H1 (cell line): Measurements from ENCODE around the gene MTO1. TPM values are rescaled to one million over a fixed set of nuclear protein-coding genes. Genes with fewer than 3 reads are reported as not detected.

ENCODE experiments used
- CTCF ChIA-PET: fragments of 300-600 bp; sonication (Branson Sonifier 250); formaldehyde crosslinking; loops from one replicate; lab custom pipeline; 2021; ENCODE audit not compliant: partially characterized antibody; lab: Charles Lee
- POLR2A ChIA-PET: fragments of 300-600 bp; sonication (Branson Sonifier 250); formaldehyde crosslinking; loops from one replicate; lab custom pipeline; 2021; ENCODE audit warnings: inconsistent platforms; ENCODE audit not compliant: partially characterized antibody; lab: Charles Lee
- DNase-seq, 2 experiments: peaks; one replicate each; pipeline versions ENCODE4 v3.0.0 to v3.0.0-alpha.2; 2010 to 2022; ENCODE audit warnings: low spot score in 2 of 2, low read depth in 1 of 2, mixed read lengths in 1 of 2
- FAIRE-seq: peaks from 2 replicates; lab custom pipeline; 2011; peaks lifted over from hg19 to GRCh38; lab: Jason Lieb, UNC
- H2AFZ ChIP-seq: 2 replicates; pipeline ENCODE4 v1.8.1; 2012; ENCODE audit warnings: low read length, inconsistent platforms
- H2AK5ac ChIP-seq: 2 replicates; pipeline ENCODE4 v1.6.1; 2013; ENCODE audit warnings: low read depth, low read length
- H2BK120ac ChIP-seq: replicated peaks from 2 replicates; pipeline ENCODE3; 2013; ENCODE audit warnings: low read depth, low read length, inconsistent platforms
- H2BK12ac ChIP-seq: 2 replicates; pipeline ENCODE4 v1.6.1; 2013; ENCODE audit warnings: low read depth, low read length
- H2BK15ac ChIP-seq: 2 replicates; pipeline ENCODE4 v1.6.1; 2013; ENCODE audit warnings: low read length
- H2BK20ac ChIP-seq: 2 replicates; pipeline ENCODE4 v1.6.1; 2013; ENCODE audit warnings: low read length
- H2BK5ac ChIP-seq: 2 replicates; pipeline ENCODE4 v1.6.1; 2013; ENCODE audit warnings: low read depth, low read length
- H3K14ac ChIP-seq: 2 replicates; pipeline ENCODE4 v1.6.1; 2013; ENCODE audit warnings: inconsistent platforms; ENCODE audit not compliant: insufficient read length
- H3K18ac ChIP-seq: 2 replicates; pipeline ENCODE4 v1.6.1; 2013; ENCODE audit warnings: low read length; ENCODE audit errors: extremely low read depth
- H3K23ac ChIP-seq: 2 replicates; pipeline ENCODE4 v1.6.1; 2013; ENCODE audit warnings: inconsistent platforms; ENCODE audit not compliant: insufficient read length
- H3K23me2 ChIP-seq: 2 replicates; pipeline ENCODE4 v1.6.1; 2013; ENCODE audit warnings: low read depth, low read length
- H3K27ac ChIP-seq: 2 replicates; pipeline ENCODE4 v1.6.1; 2011; ENCODE audit warnings: low read depth, low read length, inconsistent platforms
- H3K27me3 ChIP-seq, 4 experiments: replicated peaks in 1 of 4; 1 replicate in 1 of 4; 2 replicates in 3 of 4; pipeline versions ENCODE4 v1.6.1 to v1.8.1; 2011 to 2013; ENCODE audit warnings: low read length in 3 of 4, mild to moderate bottlenecking in 3 of 4, inconsistent platforms in 2 of 4, mixed read lengths in 2 of 4, moderate library complexity in 1 of 4; ENCODE audit not compliant: control insufficient read depth in 3 of 4, insufficient read depth in 3 of 4; ENCODE audit errors: extremely low read depth in 1 of 4
- H3K36me3 ChIP-seq, 4 experiments: 2 replicates each; pipeline versions ENCODE4 v1.6.1 to v1.8.1; 2011 to 2013; ENCODE audit warnings: mild to moderate bottlenecking in 4 of 4, low read length in 3 of 4, moderate library complexity in 2 of 4, control low read depth in 1 of 4, inconsistent platforms in 1 of 4; ENCODE audit not compliant: insufficient read depth in 4 of 4, control insufficient read depth in 2 of 4
- H3K4ac ChIP-seq: replicated peaks from 2 replicates; pipeline ENCODE3; 2013; ENCODE audit warnings: low read length, low read depth, mixed read lengths, inconsistent platforms; ENCODE audit not compliant: insufficient read length
- H3K4me1 ChIP-seq, 4 experiments: replicated peaks in 1 of 4; 1 replicate in 1 of 4; 2 replicates in 3 of 4; pipeline versions ENCODE4 v1.6.1 to v1.8.1; 2011 to 2013; ENCODE audit warnings: low read length in 3 of 4, inconsistent platforms in 2 of 4, mixed read lengths in 1 of 4; ENCODE audit not compliant: insufficient read depth in 4 of 4, control insufficient read depth in 3 of 4
- H3K4me2 ChIP-seq, 2 experiments: 2 replicates each; pipeline versions ENCODE4 v1.6.1 to v1.8.1; 2011 to 2013; ENCODE audit warnings: low read depth in 2 of 2, low read length in 2 of 2, control low read depth in 1 of 2, inconsistent platforms in 1 of 2, mild to moderate bottlenecking in 1 of 2; ENCODE audit not compliant: insufficient read depth in 1 of 2
- H3K4me3 ChIP-seq, 4 experiments: fragments of 200-600, 300-600 bp in 1 of 4; sonication (generic), shearing (Covaris generic), sonication (Bioruptor Twin) in 1 of 4; 2 replicates each; pipeline versions ENCODE4 v1.5.1 to v1.8.1; 2011 to 2016; ENCODE audit warnings: low read length in 4 of 4, low read depth in 3 of 4, control low read depth in 2 of 4, inconsistent platforms in 2 of 4, mild to moderate bottlenecking in 2 of 4, mixed read lengths in 1 of 4, moderate library complexity in 1 of 4; ENCODE audit not compliant: insufficient read depth in 2 of 4; ENCODE audit errors: extremely low read depth in 1 of 4
- H3K56ac ChIP-seq: replicated peaks from 2 replicates; pipeline ENCODE3; 2013; ENCODE audit warnings: low read depth, mild to moderate bottlenecking, mixed read lengths, low read length, inconsistent platforms; ENCODE audit not compliant: insufficient read length
- H3K79me1 ChIP-seq: 2 replicates; pipeline ENCODE4 v1.6.1; 2013; ENCODE audit warnings: low read depth, low read length, control low read depth
- H3K79me2 ChIP-seq, 2 experiments: 2 replicates each; pipeline versions ENCODE4 v1.6.1 to v1.8.1; 2012 to 2013; ENCODE audit warnings: low read length in 2 of 2, mild to moderate bottlenecking in 2 of 2, inconsistent platforms in 1 of 2; ENCODE audit not compliant: insufficient read depth in 2 of 2, control insufficient read depth in 1 of 2
- H3K9ac ChIP-seq, 4 experiments: replicated peaks in 1 of 4; 1 replicate in 1 of 4; 2 replicates in 3 of 4; pipeline versions ENCODE4 v1.6.1 to v1.8.1; 2011 to 2013; ENCODE audit warnings: low read depth in 3 of 4, low read length in 3 of 4, control low read depth in 2 of 4, mild to moderate bottlenecking in 2 of 4, moderate library complexity in 2 of 4, inconsistent platforms in 1 of 4; ENCODE audit errors: extremely low read depth in 1 of 4
- H3K9me3 ChIP-seq, 2 experiments: 2 replicates each; pipeline versions ENCODE4 v1.6.1 to v1.8.1; 2012 to 2013; ENCODE audit warnings: mild to moderate bottlenecking in 2 of 2, moderate library complexity in 2 of 2, control low read depth in 1 of 2, inconsistent platforms in 1 of 2, low read depth in 1 of 2, low read length in 1 of 2, mixed read lengths in 1 of 2; ENCODE audit not compliant: insufficient read depth in 2 of 2
- H4K20me1 ChIP-seq, 2 experiments: replicated peaks in 1 of 2; 2 replicates each; pipeline versions ENCODE3 to v1.8.1; 2011 to 2013; ENCODE audit warnings: inconsistent platforms in 2 of 2, low read length in 2 of 2, mild to moderate bottlenecking in 1 of 2; ENCODE audit not compliant: insufficient read depth in 2 of 2, control insufficient read depth in 1 of 2
- H4K5ac ChIP-seq: 2 replicates; pipeline ENCODE4 v1.6.1; 2013; ENCODE audit warnings: low read length, low read depth, mixed read lengths, inconsistent platforms; ENCODE audit not compliant: insufficient read length
- H4K8ac ChIP-seq: 2 replicates; pipeline ENCODE4 v1.8.0; 2013; ENCODE audit warnings: mild to moderate bottlenecking, moderate library complexity, low read length, inconsistent platforms; ENCODE audit not compliant: insufficient read depth; ENCODE audit errors: extremely low read depth
- H4K91ac ChIP-seq: replicated peaks from 2 replicates; pipeline ENCODE3; 2013; ENCODE audit warnings: low read length, mixed read lengths, inconsistent platforms; ENCODE audit not compliant: insufficient read length
- HDAC6 ChIP-seq: IDR thresholded peaks from one replicate; pipeline ENCODE4 v1.7.1; 2012; ENCODE audit warnings: low read depth, mild to moderate bottlenecking, inconsistent platforms, low read length, moderate library complexity
- USF2 ChIP-seq: IDR thresholded peaks from 2 replicates; pipeline ENCODE4 v1.6.1; 2011; ENCODE audit warnings: low read length, improper control_type of control experiment
- WGBS, 2 experiments: shearing (Covaris generic) in 1 of 2; methylation state at CpG; one replicate each; pipeline versions ENCODE4 v1.1.6 to v1.1.7; 2013 to 2015; ENCODE audit warnings: low lambda C conversion rate in 2 of 2, mixed read lengths in 2 of 2, inconsistent platforms in 1 of 2, low coverage in 1 of 2, missing lambda C conversion rate in 1 of 2; ENCODE audit not compliant: insufficient replicate concordance in 2 of 2, insufficient coverage in 1 of 2, insufficient read length in 1 of 2; ENCODE audit errors: extremely low coverage in 1 of 2, missing lambda C conversion rate in 1 of 2; 5-methylcytosine and 5-hydroxymethylcytosine counted together
- polyA plus RNA-seq, 7 experiments: library from polyadenylated mRNA; depleted of rRNA in 3 of 7; stranded (reverse) in 5 of 7; unstranded in 2 of 7; fragments of >200 nt in 5 of 7; fragments of 200-250 nt in 2 of 7; gene quantifications; 1 replicate in 5 of 7; 2 replicates in 1 of 7; 4 replicates in 1 of 7; pipeline versions ENCODE4 v1.2.1 to v1.2.3, GENCODE V29; 2011 to 2013; ENCODE audit warnings: missing spikeins in 2 of 7, mixed read lengths in 2 of 7
- total RNA-seq: library from RNA; stranded (reverse); fragmentation: NEBNext Ultra II Directional; extraction: Animal tissue kit (Norgen Biotek cat#: 25700); gene quantifications from 2 replicates; pipeline ENCODE4 v1.2.1, GENCODE V29; 2021

The MTO1 gene
- total and polyA plus RNA-seq, 2 of the 8 experiments (the other 6 are each of a cell fraction or from before 2014, with no cell fraction given) = 20.9 to 31.6 TPM

GRCh38 chr6:73542891-73543290 lies 81.4 kb downstream of the MTO1 start:
- Histone ChIP-seq H2BK120ac (no peak overlapping the region), H2AFZ (no peak overlapping the region), H3K27me3 (no peaks in the 10 kb centered on the region), H3K14ac (no peak overlapping the region), H3K27ac (no peak overlapping the region), H4K5ac (no peak overlapping the region), H2AK5ac (no peak overlapping the region), H4K20me1 (no peaks in the 10 kb centered on the region), H3K18ac (no peak overlapping the region), H3K23me2 (no peaks in the 10 kb centered on the region), H3K79me2 (no peaks in the 10 kb centered on the region), H2BK15ac (no peak overlapping the region), H3K79me1 (no peaks in the 10 kb centered on the region), H3K23ac (no peak overlapping the region), H3K9me3 (no peaks in the 10 kb centered on the region), H4K91ac (no peak overlapping the region), H3K36me3 (no peaks in the 10 kb centered on the region), H3K9ac (no peak overlapping the region), H3K4me2 (no peak overlapping the region), H2BK5ac (no peak overlapping the region), H2BK12ac (no peak overlapping the region), H3K4me3 (no peak overlapping the region), H3K4ac (no peak overlapping the region), H3K4me1 (no peaks in the 10 kb centered on the region), H2BK20ac (no peak overlapping the region), H4K8ac (no peak overlapping the region), H3K56ac (no peak overlapping the region)
- DNase-seq (no peak), FAIRE-seq (no peak)
- POLR2A ChIA-PET = interaction anchor here (1.3 to 17.5 kb wide), 3 partner anchors 10 to 25 kb away, joined by 3 to 267 read pairs (median 10); partner anchors contain the start of gene EEF1A1
- CTCF ChIA-PET = interaction anchor here (0.6 to 3.2 kb wide), 5 partner anchors 11 to 110 kb away, joined by 3 to 13 read pairs (median 5); no protein-coding TSS in a partner anchor
- 88% methylated on average over 5 of the region's 5 CpGs; no CpG with 5 or more reads in 1 of the 2 experiments for WGBS, 2 experiments
- no peak for TF ChIP-seq HDAC6
- TF ChIP-seq USF2 = no peak
